ENCODE results near the gene TMEM132E.

DNA sequence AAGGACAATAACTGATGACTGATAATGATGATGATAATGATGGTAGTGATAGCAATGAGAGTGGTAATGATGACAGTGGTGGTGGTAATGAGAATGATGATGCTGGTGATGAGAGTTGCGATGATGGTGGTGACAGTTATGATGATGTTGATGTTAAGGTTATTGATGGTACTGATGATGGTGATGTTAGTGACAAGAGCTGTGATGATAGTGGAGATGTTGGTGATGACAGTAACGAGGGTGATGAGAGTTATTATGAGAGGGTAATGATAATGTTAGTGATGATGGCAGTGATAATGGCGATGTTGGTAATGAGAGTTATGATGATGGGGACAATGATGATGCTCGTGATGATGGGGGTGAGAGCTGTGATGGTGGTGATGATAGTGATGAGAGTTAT is 13.2 kb upstream of the TMEM132E start:
- TF ChIP-seq, protein P1, sequence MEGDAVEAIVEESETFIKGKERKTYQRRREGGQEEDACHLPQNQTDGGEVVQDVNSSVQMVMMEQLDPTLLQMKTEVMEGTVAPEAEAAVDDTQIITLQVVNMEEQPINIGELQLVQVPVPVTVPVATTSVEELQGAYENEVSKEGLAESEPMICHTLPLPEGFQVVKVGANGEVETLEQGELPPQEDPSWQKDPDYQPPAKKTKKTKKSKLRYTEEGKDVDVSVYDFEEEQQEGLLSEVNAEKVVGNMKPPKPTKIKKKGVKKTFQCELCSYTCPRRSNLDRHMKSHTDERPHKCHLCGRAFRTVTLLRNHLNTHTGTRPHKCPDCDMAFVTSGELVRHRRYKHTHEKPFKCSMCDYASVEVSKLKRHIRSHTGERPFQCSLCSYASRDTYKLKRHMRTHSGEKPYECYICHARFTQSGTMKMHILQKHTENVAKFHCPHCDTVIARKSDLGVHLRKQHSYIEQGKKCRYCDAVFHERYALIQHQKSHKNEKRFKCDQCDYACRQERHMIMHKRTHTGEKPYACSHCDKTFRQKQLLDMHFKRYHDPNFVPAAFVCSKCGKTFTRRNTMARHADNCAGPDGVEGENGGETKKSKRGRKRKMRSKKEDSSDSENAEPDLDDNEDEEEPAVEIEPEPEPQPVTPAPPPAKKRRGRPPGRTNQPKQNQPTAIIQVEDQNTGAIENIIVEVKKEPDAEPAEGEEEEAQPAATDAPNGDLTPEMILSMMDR (IDR thresholded peaks at IDR 0.05), result no peak
- no peak for TF ChIP-seq POLR2AphosphoS5 (IDR thresholded peaks at IDR 0.05; ENCODE audit: insufficient read depth in 1 of 2, low read depth in 1 of 2)

Data from vagina (tissue), 2 donors.